SIG-M5 (cell line): ENCODE data around the gene TOR1AIP1.

ENCODE experiments used
- DNase-seq: peaks from one replicate; lab custom pipeline; 2025; lab: John Stamatoyannopoulos, UW

TOR1AIP1 gene

DNA sequence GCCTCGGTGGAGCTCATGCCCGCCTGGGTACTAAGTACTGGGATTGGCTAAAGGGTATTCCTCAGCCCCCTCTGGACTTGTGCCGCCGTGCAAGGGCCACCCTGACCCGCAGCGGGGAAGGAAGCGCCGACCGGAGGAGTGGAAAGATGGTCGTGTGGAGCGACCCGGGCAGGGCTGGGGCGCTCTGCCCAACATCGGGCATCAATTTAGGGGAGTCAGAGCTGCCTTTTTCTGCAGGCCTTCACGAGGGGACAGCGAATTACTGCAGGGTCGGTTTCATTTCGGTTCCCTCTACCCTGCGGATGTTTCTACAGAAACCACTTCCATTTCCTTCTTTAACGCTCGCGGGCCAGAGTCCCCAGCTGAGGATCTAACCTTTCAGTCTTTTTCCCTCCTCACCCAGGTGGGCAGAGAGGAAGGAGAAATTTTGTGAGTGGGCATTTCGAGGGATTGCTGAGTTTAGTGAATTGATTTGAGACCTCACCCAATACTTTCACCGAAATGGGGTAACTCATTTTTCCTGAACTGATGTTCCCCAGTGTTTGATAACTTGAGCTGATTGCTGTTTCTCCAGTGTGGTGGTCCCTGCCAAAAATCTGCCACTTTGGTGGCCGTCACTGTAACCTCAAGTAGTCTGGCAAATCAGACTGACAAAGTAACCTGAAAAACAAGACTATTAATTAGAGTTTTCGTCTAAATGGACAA lies 1.1 kb downstream of the TOR1AIP1 start:
- DNase-seq = no peak

DNA sequence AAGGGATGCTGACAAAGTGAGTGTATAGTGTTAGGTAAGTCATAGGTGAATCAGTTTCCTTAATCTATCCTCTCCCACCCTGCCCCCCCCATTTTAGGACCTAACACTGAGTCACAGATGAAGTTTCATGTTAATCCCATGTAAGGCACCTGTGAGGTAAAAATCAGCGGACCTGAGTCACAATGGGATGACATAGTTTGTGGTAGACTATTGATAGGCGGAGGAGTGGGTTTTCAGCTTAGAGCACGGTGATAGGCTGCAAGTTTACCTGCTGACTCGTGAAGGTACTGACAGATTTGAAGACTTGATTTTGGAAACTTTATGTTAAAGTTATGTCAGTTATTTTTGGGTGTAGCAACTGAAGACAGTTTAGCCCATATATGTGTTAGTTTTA lies 1.7 kb downstream of the TOR1AIP1 start:
- no peak for DNase-seq

DNA sequence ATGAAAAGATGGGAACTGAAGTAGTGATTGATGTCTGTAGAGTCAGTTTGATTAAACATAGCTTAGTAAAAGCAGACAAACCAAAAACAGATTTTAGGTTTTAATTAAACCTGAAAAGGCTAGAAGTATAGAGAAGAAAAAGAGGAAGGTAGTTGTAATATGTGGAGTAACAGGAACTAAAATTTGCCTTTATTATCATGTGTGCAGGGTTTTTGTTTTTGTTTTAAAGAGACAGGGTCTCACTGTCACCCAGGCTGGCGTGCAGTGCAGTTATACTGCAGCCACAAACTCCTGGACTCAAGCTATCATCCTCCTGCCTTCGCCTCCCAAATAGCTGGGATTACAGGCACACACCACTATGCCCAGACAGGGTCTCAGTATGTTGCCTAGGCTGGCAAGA lies 6.0 kb downstream of the TOR1AIP1 start:
- no peak for DNase-seq

DNA sequence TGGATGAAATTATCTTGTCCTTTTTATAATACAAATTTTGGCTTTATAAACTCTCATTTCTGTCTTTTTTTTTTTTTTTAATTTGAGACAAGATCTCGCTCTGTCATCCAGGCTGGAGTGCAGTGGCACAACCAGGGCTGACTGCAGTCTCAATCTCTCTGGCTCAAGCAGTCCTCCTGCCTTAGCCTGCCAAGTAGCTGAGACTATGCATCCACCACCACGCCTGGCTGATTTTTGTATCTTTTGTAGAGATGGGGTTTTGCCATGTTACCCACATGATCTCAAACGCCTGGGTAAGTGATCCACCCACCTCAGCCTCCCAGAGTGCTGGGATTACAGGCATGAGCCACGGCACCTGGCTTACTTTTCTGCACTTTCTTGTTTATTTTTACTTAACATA lies 7.5 kb downstream of the TOR1AIP1 start:
- DNase-seq = no peak

DNA sequence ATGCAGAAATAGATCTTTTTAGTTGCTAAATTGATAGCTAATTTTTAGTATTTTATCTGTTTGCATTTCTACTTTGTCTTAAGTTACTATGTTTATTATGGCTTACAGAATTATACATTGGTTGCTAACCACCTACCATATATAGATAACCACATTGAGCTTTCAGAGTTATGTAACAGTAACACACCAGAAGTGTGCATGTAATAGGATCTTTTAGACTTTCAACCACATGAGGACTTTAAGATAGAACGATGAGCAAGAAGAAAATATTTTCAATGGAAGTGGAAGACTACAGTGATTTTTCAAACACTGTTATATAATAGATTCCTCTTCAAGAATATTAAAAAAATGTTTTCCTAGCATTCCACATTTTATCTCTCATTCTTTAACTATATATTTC lies 28.8 kb downstream of the TOR1AIP1 start:
- peak; percentile 37 for DNase-seq

DNA sequence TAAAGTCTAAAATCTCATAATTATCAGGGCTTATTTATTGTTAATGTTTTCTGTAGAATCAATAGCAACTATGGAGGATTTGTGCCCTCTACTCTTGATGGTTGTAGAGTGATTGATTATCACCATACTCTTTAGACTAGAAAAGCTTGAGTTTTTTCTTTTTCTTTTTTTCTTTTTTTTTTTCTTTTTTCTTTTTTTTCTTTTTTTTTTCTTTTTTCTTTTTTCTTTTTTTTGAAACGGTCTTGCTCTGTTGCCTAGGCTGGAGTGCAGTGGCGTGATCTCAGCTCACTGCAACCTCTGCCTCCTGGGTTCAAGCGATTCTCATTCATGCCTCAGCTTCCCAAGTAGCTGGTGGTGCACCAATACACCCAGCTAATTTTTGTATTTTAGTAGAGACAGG lies 29.7 kb downstream of the TOR1AIP1 start:
- DNase-seq = no peak

DNA sequence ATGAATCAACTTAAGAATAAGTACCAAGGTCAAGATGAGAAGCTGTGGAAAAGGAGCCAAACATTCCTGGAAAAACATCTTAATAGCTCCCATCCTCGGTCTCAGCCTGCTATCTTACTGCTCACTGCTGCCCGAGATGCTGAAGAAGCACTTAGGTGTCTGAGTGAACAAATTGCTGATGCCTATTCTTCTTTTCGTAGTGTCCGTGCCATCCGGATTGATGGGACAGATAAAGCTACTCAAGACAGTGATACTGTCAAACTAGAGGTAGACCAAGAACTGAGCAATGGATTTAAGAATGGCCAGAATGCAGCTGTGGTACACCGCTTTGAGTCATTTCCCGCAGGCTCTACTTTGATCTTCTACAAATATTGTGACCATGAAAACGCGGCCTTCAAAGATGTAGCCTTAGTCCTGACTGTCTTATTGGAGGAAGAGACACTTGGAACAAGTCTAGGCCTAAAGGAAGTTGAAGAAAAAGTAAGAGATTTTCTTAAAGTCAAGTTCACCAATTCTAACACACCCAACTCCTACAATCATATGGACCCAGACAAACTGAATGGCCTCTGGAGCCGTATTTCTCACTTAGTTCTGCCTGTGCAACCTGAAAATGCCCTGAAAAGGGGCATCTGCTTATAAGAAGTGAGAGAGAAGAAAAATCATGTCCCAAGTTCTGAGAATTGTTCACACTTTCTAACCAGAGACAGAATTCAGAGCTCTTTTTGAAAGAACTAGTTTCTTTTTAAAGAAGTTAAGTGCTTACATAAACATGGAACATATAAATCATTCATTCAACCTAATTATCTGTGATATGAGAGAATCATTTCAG lies 35.7 kb downstream of the TOR1AIP1 start:
- DNase-seq = no peak

DNA sequence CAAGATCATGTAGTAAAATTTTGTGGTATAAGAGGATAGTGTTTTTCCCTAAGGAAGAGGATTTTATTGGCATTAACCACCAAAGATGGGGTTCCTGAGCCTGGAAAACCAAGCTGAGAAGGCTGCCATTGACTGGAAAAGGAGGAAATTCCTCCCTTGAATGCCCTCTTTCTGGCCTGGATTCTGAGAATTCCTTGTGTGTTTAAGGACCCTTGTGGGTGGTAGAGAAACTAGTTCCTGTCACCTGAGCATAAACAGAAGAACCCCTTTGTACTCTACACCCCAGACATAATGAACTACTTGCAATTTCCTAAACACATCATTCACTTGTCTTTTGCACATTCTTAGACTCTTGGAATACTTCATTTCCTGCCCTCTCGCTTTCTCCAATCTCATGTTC lies 39.4 kb downstream of the TOR1AIP1 start:
- DNase-seq = no peak

DNA sequence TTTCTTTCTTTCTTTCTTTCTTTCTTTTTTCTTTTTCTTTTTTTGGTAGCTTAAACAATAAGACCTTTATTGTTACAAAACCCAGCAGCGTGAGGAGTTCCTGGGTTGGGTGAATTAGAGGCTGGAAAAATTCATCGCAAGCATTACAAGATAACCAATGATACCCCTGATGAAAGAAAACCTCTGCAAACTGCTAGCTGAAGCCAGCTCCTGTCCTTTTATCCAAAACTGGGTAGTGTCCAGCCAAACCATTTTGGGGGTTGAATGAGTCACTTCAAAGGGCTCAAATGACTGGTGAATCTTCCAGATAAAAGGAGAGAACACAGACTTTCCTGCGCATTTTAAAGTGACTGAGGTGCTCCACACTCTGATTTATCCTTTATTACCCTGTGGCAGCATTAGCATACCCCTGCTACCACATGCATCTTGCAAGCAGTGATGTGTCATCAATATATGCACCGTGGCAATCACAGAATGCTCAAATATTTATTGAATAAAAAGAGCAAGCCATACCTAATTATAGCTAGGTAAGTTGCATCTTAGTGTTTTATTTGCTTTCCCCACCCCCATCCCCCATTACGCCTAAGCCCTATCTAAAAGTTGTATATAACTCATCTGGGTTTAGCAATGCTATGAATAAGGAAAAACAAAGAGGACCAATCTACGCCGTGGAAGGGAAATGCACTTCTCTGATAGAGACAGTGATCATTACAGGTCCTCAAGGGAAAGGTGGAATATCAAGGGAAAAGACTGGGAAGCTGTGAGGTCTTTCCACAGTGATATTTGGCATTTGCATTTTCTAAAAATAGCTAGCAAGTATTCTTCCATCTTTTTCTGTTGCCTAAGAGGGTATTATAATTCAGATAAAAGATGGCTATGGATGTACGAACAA lies 40.1 kb downstream of the TOR1AIP1 start:
- DNase-seq = no peak

DNA sequence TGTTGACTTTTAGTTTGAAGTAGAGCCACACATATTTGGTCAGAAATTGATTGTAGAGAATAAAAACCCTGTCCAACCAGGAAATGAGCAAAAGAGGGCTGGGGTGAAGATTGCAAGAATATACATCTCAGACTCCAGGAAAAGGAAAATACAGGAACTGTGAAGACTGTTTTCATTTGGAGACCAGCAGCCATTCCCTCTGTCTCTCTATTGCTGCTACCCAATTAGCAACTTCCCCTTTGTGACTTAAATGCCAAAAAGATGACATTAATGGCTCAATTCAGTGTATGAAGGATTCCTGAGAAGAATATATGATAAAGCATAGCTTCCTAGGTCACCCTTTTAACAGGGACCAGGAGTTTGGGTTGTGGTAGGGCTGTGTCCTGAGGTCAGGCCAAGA lies 40.9 kb downstream of the TOR1AIP1 start:
- no peak for DNase-seq

DNA sequence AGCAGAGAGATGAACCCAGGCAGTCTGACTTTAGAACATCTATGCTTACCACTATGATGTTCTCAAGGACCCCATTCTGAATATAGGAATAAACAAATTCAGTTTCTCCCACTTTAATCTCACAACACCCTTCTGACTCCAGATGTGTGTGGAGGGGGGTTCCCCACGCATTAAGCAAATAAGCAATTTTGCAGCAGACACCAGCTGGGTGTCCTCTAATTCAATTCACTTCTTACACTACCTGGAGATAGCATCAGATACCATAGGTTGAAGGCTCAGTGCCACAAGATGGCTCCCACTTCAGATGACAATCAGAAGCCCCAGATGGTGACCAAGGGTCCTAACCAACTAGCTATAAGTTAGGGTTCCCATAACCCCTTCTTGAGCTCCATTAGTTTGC lies 42.2 kb downstream of the TOR1AIP1 start:
- no peak for DNase-seq

DNA sequence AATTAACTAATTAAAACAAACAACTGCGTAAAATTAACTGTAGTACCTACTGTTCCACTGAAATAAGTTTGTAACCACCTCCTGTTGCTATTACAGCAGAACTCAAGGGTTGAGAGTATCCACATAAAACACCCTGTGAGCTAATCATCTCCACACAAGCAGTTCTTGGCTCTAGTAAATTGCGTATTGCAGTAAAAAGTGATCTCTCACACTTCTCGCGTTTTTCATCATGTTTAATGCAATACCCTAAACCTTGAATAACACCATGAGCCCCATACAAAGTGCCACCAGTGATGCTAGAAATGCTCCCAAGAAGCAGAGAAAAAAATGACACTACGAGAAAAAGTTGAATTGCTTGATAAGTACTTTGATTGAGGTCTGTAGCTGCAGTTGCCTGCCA lies 43.2 kb downstream of the TOR1AIP1 start:
- DNase-seq = no peak

DNA sequence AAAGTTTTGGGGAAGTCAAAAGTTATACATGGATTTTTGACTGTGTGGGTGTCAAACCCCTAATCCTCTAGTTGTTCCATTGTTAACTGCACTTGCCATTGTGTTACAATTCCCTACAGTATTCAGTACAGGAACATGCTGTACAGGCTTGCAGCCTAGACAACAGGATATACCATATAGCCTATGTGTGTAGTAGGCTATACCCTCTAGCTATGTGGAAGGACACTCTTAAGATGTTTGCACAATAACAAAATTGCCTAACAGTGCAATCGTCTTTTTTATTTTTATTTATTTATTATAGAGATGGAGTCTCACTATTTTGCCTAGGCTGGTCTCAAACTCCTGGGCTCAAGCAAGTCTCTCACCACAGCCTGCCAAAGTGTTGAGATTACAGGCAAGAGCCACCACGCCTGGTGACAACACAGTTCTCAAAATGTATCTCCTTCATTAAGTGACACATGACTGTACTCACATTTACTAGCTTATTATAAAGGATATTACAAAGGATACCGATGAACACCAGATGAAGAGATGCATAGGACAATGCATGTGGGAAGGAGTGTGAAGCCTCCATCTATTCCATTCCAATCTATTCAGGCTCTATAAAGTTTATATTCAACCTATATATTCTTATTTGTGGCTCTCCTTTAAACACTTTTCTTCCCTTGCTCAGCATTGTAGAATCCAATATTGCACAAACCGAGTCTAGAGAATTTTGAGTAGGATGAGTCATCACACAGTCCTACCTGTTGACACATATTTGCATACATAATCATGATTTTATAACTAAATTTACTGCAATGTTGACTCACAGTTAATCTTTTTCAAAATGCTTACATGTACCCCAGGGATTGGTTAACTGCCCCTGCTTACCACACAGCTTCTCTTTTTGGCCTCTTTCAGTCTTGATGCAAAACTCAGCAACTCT lies 44.1 kb downstream of the TOR1AIP1 start:
- peak; percentile 28 for DNase-seq

DNA sequence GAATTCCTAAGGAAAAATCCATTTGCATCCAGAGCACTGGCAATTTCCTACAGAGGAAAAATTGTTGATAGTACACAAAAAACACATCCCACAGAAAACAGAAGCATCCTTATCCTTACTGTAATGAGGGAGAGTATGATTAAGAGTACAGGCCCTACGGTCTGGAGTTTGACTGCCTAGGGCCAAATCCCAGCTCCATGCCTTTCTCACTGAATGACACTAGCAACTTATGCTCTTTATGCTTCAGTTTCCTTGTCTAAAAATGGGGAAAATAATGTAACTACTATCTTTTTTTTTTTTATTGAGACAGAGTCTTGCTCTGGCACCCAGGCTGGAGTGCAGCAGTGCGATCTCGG lies 44.7 kb downstream of the TOR1AIP1 start:
- DNase-seq = no peak

DNA sequence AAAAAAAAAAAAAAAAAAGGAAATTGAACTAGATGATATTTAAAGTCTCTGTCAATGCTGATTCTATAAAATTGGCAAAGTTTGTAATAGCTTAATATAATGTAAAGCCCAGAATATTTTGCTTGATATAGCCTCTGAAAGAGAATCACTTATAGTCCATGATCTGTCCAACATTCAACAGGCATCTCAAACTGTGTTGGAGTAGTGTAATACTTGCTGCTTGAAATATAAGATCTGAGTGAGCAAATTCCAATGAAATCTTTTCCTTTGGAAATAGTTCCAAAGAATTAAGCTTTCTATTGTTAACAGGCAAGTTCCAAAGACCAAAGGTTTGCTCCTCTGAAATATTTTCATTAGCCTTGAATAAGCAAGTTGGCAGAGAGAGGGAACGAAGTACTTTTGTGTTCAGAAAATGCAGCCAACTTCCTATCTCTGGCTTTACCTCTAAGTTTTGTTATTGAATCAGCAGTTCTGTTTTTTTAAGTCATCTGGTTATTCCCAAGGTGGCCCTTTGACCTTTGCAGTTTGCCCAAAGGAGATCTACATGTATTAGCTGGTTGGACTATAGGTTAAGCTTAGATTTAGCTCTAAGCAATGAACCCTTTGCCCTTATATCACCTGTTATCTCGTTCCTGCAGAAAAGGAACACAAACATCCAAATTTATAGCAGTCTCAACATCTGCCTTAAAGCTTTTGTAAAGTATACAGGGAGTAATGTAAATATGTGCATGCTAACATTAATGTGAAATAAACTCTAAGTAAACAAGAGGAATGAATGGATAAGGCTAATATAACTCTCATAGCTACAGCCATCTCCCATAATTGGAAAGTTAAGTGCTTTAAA lies 48.1 kb downstream of the TOR1AIP1 start:
- no peak for DNase-seq

DNA sequence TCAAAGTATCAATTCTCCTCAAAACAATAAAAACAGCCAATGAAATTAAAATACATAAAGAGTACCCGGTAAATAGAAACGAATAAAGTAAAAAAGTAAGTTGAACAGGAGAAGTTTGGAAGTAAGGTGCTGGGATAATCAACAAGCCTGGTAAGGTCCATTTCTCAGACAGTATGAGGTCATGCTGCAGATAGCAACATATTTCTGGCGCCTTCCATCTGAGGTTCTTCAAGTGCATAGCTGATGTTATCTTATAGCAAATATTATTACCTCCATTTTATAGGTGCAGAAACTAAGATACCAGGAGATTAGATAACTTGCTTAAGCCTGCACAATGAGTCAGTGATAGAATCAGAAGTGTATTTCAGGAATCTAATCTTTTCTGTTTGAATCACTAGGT lies 48.8 kb downstream of the TOR1AIP1 start:
- no peak for DNase-seq

DNA sequence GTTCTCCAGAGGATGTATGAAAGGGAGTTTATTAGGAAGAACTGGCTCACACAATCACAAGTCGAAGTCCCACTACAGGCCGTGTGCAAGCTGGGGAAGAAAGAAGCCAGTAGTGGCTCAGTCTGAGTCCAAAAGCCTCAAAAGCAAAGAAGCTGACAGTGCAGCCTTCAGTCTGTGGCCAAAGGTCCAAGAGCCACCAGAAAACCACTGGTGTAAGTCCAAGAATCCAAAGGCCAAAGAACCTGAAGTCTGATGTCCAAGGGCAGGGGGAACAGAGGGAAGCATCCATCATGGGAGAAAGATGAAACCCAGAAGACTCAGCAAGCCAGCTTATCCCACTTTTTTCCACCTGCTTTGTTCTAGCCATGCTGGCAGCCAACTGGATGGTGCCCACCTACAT lies 51.1 kb downstream of the TOR1AIP1 start:
- DNase-seq = no peak

DNA sequence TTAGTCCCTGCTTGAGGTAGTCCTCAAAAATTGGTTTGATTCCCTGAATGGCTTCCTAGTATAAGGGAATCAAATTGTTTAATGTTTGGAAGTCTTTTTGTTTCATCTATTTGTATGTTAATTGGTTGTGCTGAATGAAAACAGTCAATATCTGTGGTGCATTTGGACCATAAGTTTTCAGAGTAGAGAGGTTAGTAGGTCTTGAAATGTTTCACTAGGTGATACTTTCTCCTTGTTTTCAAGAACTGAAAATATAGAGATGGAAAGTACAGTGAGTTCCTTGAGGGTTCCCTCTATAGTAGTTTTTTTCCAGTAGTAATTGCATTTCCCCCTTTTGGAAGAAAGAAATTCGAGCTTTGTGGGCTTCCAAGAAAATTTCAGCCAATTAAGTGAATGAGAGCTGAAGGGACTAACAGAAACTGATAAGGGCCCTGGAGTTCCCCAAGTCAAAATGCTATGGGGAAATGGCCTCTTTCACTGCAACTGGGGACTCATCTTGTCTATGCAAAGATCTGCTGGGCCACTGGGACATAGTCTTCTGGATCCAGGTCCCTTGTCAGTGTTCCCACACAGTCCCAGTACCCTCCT lies 53.9 kb downstream of the TOR1AIP1 start:
- no peak for DNase-seq

DNA sequence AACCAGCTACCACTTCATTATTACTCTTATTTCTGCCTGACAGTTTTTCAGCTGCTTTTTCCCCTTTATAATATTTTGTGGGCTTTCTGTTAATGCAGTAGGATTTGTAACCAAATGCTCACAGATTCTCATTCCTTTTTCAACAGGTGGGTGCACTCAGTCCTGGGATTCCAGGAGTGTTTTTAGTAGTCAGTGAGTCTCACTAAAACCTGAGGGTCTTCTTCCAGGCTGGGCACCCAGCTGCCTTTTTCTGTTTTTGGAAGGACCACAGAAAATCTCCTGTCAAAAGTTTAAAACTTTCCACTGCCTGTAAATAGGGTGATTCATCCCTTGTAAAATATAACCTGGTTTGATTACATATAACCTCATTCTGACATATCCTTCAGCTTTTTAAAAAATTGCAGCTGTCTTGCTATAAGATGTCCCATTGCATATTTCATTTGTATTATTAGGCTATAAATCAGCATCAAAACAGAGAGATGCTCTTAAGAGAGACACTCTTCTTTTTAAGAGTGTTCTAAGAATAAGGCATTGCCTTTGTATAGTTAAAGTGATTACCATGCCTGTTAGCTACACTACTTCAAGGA lies 55.7 kb downstream of the TOR1AIP1 start:
- DNase-seq = no peak

DNA sequence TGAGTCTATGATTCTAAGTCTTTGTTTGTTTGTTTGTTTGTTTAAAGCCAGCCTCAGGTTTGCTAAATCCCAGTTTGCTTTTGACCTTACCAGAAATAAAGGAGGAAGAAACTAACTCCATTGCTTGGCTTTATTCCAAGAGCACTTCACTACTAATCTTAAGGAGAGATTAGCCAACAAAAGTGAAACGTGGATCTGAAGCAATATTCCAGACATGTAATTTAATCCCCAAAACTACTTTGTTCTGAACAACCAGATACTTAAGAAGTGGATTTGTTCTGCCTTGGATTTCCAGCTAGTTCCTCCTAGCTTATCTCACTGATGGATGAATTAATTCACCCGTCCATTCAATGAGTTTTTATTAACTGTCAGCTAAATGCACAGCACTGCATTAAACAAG lies 56.7 kb downstream of the TOR1AIP1 start:
- DNase-seq = no peak
